Effector CD4-positive, alpha-beta T cell (primary cell): ENCODE measurements around the gene GRHL3.

ENCODE experiments used
- DNase-seq: peaks from one replicate; pipeline ENCODE4 v3.0.0-alpha.2; 2020

GRHL3 gene

DNA sequence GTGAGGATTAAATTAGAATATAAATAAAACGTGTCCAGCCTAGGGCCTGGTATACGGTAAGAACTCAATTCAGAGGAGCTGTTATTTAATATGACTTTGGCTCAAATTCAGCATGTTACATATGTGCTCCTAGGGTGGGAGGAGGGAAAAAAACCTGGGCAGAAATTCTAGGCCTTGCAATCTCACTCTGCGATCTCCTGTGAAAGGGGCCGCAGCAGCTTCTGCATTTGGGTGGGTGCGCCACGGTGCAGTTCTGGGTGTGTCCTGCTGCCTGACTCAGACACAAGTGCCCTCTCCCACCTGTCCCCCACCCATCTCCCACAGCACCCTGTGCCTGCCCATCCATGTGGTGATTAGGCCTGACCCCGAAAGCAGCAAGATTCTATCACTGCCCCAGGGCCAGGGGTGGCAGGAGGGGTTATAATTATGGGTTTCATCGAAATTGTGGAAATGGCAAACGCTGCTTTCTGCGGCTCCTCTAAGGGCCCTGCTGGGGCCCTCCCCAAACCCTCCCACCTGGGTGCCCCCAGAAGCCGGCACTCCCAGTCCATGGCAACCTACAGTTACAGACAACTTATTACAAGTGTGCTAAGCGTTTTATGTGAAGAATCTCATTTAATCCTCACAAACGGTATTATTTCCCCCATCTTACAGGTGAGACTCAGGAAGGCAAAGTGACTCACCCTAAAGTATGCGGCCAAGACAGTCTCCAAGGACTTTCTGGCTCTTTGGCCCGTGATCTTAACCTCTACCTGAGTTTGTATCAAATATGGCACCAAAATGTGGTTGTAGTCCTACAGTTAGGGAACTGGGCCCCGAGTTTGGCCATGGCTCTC is 25.5 kb upstream of the GRHL3 start:
- no peak for DNase-seq

DNA sequence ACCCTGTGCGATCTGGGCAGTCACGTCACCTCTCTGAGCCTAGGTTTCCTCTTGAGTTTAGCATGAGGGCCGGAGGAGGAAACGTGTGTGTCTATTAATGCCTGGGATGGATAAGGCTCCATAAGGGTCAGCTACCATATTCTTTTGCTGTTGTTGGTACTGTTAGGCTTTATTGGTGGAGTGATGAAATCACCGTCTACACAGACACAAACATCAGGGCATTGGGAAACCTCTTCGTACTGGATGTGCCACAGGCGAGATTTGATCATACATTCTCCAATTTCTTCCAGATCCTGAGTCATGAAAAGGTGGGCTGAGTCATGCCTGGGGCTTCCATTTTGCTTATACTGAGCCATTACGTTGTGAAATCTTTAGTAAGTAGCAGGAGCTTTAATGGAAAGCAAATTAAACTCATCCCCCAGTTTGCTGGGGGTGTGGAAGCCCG is 24.9 kb upstream of the GRHL3 start:
- DNase-seq = no peak

DNA sequence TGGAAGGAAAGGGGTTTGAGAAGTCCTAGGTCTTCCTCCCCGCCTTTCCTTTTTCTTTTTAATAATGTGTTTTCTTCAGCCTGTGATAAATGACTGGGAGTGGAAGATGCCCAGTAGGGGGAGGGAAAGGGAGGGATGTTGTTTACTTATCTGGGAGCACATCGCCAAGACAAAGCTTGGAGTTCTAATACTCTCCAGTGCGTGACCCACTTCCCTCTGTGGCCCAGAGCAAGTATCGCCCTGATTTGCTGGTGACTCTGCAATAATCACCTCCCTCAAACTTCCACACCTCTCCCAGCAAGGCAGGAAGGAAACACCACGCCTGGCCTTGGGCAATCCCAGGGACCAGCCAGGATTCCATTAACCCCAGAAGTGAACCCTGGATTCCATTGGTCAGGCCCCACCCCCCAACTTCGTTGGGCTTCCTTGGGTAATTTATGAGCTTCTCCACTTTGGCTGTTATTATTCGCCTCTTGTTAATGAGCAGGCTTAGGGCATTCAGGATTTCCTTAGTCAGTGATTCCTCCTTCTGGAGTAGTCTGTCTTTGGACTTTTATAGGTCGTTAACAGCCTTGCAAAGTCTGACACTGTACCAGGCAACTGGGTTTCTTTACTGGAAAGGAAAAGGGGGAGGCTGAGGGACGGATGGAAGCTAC is 24.3 kb upstream of the GRHL3 start:
- no peak for DNase-seq

DNA sequence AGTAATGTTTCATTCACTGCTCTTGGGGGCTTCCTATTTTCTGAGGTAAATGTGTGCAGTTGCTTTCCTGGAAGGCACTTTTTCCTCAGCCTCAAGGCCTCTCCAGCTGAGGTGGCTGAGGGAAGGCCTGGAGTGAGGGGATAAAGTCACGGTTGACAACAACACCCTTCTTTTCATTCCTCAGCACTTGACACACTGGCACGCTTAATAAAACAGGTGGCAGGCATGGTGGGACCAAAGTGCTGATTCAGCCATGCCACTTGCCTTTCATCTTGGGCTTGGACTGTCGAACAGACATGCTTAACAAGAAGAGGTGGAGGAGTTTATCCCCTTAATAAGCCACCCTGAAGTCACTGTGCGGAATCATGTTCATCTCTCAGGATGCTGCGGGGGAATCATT is 23.6 kb upstream of the GRHL3 start:
- DNase-seq = no peak

DNA sequence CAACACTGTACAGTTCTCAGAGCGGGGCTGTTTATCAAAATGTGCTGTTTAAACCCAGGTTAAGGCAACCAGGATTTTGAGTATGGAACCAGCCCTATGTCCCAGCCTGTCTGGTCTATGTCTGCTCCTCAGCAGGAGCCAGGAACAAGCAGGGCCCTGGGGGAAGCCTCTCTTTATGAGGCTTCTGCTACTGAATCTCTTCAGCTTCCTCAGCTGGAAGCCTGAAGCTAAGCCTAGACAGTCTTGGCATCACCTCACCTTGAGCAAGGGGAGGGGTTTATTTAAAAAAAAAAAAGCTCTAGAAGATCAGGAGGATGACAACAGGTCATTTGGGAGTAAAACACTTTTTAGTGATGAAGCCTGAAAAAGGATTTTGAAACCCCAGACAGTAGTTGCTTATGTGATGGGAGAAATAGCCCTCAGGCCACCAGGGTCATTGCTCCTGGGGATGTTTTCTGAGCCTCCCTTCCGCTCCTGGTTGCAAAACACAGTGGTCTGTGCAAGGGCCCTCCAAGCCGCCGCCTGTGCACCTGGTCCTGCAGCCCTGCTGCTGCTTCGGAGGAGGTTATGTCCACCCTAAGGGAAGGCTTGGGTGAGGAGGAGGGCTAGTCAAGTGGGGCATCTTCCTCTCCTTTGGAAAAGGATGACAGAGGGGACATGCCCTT is 21.8 kb upstream of the GRHL3 start:
- DNase-seq = no peak

DNA sequence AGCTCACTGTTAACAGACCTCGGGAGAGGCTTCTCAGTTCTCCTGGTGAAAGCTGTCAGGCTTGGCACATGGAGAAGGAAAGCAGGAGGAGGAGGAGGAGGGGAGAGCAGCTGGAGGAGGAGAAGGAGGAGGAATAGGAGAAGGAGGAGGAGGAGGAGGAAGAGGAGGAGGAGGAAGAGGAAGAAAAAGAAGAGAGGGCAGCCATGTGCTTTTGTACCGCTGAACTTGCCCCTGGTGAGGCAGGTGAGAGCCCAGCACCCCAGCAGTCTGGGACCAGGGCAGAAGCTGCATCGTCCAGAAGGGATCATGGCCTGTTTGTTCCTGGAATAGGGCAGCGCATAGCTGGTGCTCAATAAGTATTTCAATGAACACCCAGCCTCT is 21.3 kb upstream of the GRHL3 start:
- DNase-seq = no peak

DNA sequence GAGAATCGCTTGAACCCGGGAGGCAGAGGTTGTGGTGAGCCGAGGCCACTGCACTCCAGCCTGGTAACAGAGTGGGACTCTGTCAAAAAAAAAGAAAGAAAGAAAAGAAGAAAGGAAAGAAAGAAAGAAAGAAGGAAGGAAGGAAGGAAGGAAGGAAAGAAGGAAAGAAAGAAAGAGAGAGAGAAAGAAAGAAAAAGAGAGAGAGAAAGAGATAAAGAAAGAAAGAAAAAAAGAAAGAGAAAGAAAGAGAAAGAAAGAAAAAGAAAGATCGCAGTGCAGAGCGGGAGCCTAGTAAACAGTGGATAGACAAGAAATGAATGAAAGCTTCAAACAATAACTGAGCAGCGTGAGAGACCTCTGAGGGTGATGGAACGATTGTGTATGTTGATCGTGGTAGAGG is 20.6 kb upstream of the GRHL3 start:
- no peak for DNase-seq

DNA sequence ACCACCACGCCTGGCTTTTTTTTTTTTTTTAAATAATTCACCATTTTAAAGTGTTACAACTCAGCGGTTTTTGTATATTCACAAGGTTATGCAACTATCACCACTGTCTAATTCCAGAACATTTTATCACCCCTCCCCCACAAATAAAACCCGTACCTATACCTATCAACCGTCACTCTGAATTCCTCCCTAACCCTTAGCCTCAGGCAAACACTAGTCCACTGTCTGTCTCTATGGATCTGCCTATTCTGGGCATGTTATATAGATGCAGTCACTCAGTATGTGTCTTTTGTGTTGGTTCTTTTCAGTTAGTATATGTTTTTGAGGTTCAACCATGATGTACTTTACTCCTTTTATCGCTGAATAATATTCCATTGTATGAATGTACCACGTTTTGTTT is 19.3 kb upstream of the GRHL3 start:
- DNase-seq = no peak

DNA sequence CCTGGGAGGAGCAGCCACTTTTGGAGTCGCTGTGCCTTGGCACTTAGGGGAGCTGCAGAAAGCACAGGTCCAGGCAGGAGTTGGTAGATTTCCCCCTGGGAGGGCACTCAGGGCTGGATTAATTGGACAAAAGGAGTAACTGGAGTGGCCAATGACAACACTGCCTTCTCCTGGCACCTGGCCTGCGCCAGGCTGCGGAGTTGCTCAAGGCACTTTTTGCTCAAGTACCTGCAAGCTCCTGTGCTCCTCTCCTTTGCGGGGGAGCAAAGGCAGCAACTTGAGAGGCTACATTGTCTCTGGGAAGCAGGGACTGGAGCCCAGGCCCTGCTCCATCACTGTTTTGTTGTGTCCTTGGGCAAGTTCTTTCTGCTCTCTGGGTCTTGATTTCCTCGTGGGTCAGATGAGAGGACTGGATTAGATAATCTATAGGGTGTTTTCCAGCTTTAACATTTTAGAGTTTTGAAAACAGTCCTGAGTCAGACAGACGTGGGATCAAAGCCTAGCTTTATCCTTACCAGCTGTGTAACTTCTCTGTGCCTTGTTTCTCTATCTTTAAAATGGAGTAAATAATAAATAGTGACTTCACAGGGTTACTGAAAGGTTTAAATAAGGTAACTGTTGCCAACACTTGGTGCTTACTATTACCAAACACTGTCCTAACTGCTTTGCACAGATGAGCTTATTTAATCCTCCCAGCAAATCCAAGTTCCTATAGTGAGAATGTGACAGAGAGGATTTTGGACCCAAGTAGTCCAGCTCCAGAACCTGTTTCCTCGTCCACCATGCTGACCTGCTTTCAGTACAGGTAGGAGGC is 18.0 kb upstream of the GRHL3 start:
- no peak for DNase-seq

DNA sequence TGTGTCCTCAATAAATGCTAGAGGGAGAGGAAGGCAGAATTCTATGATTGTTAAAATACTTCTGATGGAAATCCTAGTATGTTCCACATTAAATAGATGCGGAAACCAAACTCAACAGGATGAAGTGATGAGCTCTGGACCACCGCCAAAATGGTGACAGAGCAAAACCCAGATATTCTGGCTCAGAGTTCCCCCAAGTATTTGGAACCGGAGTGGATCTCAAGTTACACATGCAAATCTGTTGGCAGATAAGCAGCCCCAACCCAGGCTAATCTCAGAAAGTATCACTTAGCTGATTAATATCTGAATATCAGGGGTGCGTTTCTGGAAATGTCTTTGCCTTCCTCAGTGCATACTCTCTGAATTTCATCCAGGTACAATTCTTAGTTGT is 17.4 kb upstream of the GRHL3 start:
- no peak for DNase-seq

DNA sequence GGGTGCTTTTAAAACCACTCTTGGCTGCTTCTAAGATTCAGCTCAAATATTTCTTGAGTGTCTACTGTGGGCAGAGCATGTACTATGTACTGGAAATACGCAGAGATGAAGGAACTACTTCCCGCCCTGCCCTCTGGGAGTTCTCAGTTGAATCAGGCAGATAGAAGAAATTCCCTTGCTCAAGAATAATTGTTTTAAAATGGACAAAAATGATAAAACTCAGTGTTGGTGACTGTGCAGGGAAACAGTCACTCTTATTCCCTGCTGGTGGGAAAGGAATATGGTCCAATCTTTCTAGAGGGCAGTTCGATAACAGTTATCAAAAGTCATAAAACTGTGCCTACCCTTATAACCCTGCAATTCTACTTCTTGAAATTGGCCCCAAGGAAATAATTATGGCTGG is 16.9 kb upstream of the GRHL3 start:
- no peak for DNase-seq

DNA sequence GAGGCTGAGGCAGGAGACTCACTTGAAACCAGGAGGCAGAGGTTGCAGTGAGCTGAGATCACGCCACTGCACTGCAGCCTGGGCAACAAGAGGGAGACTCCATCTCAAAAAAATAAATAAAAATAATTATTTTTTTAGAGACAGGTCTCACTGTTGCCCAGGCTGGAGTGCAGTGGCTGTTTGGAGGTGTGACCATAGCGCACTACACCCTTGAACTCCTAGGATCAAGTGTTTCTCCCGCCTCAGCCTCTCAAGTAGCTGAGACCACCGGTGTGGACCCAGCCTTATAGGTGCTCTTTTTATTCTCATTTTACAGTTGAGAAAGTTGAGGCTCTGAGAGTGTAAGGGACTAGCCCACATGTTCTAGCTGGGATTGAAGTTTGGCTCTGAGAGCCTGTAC is 15.6 kb upstream of the GRHL3 start:
- DNase-seq = no peak

DNA sequence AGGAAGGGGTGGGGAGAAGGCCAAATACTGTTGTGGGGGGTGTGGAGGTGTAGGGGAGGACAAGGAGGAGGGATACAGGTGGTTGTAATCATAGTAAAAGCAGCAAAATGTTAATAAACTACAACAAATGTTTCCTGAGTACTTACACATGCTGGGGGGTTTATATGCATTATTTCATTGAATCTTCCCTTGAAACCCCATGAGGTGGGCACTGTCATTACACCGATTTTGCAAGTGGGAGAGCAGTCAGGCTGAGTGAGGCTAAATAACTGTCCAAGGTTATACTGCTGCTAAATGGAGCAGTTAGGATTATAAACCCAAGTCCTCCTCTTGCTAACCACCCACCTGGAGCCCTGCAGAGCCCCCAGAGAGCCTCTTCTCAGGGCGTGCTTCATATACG is 14.4 kb upstream of the GRHL3 start:
- DNase-seq = no peak

DNA sequence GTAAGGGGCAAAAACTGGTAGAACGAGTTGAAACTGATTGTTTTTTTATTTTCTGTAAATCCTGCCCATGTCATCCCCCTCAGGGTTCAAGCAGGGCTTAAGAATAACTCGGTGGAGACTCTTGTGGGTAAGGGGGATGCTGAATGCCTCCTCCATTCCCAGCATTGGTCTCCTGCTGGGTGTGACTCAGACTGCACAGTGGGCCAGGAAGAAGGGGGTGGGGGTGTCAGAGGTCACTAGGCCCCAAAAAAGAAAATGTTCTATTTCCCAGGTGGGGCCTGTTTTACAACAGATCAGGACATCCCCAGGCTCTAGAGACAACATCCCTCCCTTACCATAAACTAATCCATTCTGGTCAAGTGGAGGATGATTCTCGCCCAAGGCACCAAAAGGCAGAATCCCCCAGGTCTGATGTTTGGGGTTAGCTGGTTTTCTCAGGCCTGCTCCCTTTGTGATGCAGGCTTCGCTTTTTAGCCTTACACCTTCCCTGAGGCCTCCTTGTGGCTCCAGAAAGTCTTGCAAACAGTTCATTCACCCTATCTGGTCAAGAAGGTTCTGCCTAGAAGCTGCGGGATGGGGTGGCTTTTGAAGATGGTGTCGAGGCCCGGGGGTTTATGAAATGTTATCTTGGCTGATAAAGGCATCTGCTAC is 10.7 kb upstream of the GRHL3 start:
- no peak for DNase-seq

DNA sequence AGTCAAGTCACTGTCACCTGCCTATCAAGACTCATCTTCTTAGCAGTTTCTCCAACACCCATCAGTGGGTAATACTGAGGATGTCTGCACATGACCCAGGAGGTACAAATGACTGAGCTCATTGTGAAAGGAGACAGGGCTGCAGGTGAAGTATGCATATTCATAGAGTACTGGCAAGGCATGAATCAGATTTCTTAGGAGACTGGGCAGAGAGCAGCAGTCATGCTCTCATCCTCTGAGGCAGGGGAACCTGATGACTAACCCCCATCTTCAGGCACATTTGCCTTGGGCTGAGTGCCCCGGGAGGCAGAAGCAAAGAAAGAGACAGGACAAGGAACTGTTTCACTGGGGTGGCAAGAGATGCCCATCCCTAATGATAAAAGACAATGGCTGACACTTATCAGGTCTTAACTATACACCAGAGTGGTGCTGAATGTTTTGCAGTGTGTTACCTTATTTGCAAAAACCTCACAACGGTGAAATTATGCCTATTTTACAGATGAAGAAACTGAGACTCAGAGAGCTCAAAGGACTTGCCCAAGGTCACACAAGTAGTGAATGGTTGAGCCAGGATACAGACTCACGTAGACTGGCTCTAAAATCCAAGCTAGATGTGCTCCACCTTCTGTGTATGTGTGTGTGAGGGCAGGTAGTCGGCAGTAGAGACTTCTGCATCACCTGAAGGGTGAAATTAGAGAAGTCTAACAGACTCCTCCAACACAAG is 9.2 kb upstream of the GRHL3 start:
- no peak for DNase-seq

DNA sequence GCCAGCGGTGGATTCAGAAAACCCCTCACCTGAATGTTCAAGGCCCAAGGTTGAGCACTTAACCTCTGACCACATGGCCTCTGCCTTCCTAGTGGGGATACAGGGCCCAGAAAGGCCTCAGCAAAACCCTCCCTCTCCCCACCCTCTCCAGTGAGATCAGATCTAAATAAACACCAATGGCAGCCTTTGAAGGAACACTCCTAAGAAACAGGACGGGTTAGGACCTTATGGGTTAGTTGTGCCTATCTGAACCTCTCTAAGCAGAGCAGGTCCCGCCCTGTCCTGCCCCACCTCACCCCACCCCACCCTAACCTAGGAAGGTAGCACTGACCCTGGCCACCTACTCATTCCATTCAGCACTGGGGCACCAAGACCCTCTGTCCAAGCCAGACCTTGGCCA is 7.9 kb upstream of the GRHL3 start:
- DNase-seq = no peak

DNA sequence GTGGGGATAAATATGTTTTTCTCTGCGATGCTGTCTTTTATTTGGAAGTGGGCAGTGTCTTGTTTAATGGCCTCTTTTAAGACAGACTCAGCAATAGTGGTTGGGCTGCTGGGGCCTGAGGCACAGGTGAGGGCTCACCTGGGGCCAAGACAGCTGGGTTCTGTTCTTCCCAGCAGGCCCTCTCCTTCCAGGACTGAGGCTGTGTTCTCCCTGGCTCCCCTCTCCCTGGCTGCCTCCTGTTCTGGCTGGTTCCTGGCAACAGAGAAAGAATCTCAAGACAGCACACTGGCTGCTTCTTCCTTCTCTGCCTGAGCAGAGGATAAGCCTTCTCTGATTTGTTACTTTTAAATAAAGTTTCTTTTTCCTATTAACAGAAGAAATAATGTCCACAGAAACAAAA is 7.4 kb upstream of the GRHL3 start:
- DNase-seq = no peak

DNA sequence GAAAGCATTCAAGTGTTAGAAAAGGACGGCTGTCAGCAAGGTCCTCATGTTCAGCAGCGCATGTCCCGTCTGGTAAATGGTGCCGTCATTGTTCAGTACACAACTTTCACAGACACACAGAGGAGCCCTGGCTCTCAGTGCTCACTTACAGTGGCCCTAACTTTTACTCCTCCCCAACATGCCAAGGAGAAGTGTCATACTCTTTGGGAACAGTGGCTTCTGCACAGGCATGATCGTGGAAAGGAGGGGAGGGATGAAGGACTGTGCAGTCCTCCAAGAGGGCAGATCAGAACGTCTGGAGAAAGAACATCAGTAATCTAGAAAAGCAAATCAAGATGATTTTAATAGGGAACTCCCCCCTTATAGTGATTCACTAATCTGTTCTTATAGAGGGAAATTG is 3.8 kb upstream of the GRHL3 start:
- DNase-seq = no peak

DNA sequence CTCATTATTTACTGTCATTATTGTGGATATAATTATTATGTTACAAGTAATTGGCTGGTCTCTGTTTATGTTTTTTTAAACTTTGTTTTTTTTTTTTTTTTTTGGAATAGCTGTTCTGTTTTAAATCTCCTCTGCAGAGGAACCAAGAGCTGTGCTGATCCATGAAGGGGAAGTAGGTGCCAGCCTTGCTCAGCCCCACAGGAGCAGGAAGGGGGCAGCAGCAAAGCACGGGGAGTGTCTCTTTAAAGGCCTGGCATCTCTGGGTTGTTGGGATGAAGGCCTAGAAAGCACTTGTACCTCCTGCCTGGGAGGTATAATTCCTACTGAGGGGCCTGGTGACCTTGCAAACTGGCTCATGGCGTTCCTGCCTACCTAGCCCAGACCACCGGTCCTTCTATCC is 2.5 kb upstream of the GRHL3 start:
- DNase-seq = no peak

DNA sequence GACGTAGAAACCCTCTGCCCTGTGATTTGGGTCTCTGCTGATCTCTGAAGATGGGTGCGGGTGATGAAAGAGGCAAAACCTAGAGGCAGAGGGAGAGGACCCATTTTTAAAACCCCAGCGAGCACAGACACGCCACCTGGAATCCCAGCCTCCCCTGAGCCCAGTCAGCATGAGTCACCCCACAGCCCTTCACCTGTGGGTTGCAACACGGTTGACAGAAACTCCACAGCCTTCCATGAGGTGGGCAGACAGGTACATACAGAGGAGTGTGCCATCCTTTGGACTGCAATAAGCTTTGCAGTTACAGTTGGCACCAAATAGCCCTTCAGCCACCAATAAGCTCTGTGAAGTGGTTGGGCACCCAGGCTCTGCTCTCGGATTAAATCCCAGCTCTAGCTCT is 2.1 kb upstream of the GRHL3 start:
- no peak for DNase-seq

DNA sequence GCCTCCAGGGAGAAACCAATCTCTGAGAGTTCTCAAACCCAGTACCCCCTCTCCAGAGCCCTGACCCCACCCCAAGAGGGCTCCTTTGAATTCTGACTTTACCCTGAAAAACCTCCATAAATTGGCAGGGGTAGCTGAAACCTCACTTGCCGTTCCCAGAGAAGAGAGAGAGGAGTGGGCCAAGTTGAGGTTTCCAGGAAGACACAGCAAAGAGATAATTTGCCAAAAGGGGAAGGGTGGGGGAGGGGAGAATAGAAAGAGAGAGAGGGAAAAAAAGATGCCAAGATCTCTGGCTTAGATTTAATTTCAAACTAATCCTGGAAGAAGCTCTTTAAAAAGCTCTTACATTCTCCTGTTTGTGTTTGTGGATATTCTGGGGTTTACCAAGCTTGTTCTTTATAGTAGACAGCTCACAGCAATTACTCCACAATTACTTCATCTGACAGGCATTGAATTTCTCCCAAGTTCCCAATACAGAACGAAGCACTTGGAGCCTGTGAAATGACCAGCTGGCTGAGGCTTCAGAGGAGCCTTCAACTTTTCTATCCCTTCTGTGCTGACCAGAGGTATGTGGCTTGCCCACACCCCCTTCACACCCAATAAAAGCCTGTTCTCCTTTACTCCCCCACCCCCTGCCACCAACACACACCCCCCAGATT is 1.1 kb upstream of the GRHL3 start:
- no peak for DNase-seq
